Loucy (cell line): ENCODE data around the gene TLK2.
"Not testable (repeated sequence)": the region's sequence is repeated elsewhere in the genome, so short reads cannot be mapped to it uniquely, and the experiment has no call there.

Experiments used
- H2AFZ ChIP-seq: fragments of 200-600 bp; sonication (generic); 2 replicates; pipeline ENCODE4 v1.6.0; 2016; ENCODE audit warnings: antibody characterized with exemption, mild to moderate bottlenecking, low read length, moderate library complexity
- H3F3A ChIP-seq: fragments of 200-600 bp; 2 replicates; pipeline ENCODE4 v1.6.0; 2016; ENCODE audit warnings: antibody characterized with exemption, low read depth, mild to moderate bottlenecking
- H3K27me3 ChIP-seq: fragments of 200-600 bp; sonication (generic); 2 replicates; pipeline ENCODE4 v1.6.1; 2014; ENCODE audit warnings: low read length, mild to moderate bottlenecking; ENCODE audit not compliant: insufficient read depth, poor library complexity, severe bottlenecking
- H3K36me3 ChIP-seq: fragments of 200-600 bp; sonication (generic); 2 replicates; pipeline ENCODE4 v1.6.1; 2016; ENCODE audit warnings: low read length; ENCODE audit not compliant: insufficient read depth
- H3K4me1 ChIP-seq: fragments of 200-600 bp; sonication (generic); 2 replicates; pipeline ENCODE4 v1.5.1; 2014; ENCODE audit warnings: low read length, mild to moderate bottlenecking; ENCODE audit not compliant: insufficient read depth, poor library complexity, severe bottlenecking
- H3K4me2 ChIP-seq: fragments of 200-600 bp; sonication (generic); 2 replicates; pipeline ENCODE4 v1.6.0; 2014; ENCODE audit warnings: antibody characterized with exemption, low read length, low read depth, mild to moderate bottlenecking; ENCODE audit not compliant: poor library complexity, severe bottlenecking
- H3K4me3 ChIP-seq: fragments of 200-600 bp; sonication (generic); 2 replicates; pipeline ENCODE4 v1.5.1; 2014; ENCODE audit warnings: low read length, mild to moderate bottlenecking, mixed read lengths; ENCODE audit not compliant: poor library complexity, severe bottlenecking
- H3K79me2 ChIP-seq: fragments of 200-600 bp; sonication (generic); 2 replicates; pipeline ENCODE4 v1.6.1; 2014; ENCODE audit warnings: low read length; ENCODE audit not compliant: insufficient read depth
- H3K9ac ChIP-seq: fragments of 200-600 bp; sonication (generic); 2 replicates; pipeline ENCODE4 v1.6.0; 2014; ENCODE audit warnings: mild to moderate bottlenecking, low read depth, low read length, moderate library complexity; ENCODE audit not compliant: poor library complexity, severe bottlenecking
- H3K9me2 ChIP-seq: fragments of 200-600 bp; sonication (generic); replicated peaks from 2 replicates; pipeline ENCODE4 v1.6.1; 2016; ENCODE audit warnings: low read depth, low read length, mixed read lengths
- H3K9me3 ChIP-seq: fragments of 200-600 bp; sonication (generic); 2 replicates; pipeline ENCODE4 v1.6.1; 2014; ENCODE audit warnings: mild to moderate bottlenecking, antibody characterized with exemption, low read length, low read depth; ENCODE audit not compliant: insufficient read depth
- H4K20me1 ChIP-seq: fragments of 200-600 bp; sonication (generic); 2 replicates; pipeline ENCODE4 v1.6.0; 2014; ENCODE audit warnings: antibody characterized with exemption, low read length, mild to moderate bottlenecking; ENCODE audit not compliant: insufficient read depth, poor library complexity, severe bottlenecking
- CTCF ChIP-seq: fragments of 200-600 bp; sonication (generic); conservative IDR thresholded peaks from 2 replicates; pipeline ENCODE4 v1.5.1; 2014; ENCODE audit warnings: mild to moderate bottlenecking, antibody characterized with exemption, low read length
- EZH2phosphoT487 ChIP-seq: fragments of 200-600 bp; IDR thresholded peaks from 2 replicates; pipeline ENCODE4 v1.6.1; 2018; ENCODE audit warnings: antibody characterized with exemption, mild to moderate bottlenecking, moderate library complexity, borderline replicate concordance

The TLK2 gene

DNA sequence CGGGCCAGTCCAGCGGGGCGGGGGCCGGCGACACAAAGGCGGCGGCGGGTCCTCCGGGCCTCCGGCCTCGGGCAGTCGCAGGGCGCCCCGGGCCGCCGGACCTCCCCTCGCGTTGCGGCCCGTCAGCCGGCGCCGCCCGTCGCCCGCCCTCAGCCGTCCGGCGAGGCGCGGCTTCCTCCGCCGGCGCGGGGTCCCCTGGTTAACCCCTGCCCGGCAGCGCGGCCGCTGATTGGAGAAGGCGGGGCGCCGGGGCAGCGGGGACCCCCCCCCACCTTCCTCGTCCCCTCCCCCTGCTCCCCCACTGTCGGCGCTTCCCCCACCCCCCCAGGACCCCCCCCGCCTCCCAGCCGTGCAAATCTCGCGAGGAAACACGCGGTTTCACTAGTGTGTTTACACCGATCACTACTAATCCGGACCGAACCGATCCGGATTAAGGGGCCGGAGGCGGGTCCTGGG, at the start of gene TLK2:
Gene TLK2 (plus strand): TSS at position 402 of the 456 bp plus-strand sequence. CDS start 2,301 bp downstream, outside the sequence.
- Histone ChIP-seq H3K9me2 (no peaks in the 10 kb centered on the region), H3K27me3 (no peaks in the 10 kb centered on the region), H3F3A (no peaks in the 10 kb centered on the region), H3K4me1 (peaks cover 15% of the 10 kb centered on the region), H4K20me1 (peaks cover 30% of the 10 kb centered on the region), H3K79me2 (peaks cover 64% of the 10 kb centered on the region), H3K36me3 (0 out of 2 replicates have a peak, but pooled peaks cover 4% of the 10 kb centered on the region), H3K9me3 (no peaks in the 10 kb centered on the region), H3K9ac (peak within 1 kb of the TSS; percentile 93), H3K4me3 (peak within 1 kb of the TSS; percentile 96), H2AFZ (peak within 1 kb of the TSS; percentile 64; the same call in 1 of the 2 replicates), H3K4me2 (peak within 1 kb of the TSS; percentile 90)
- TF ChIP-seq CTCF, result no peak
- TF ChIP-seq EZH2phosphoT487, result no peak

DNA sequence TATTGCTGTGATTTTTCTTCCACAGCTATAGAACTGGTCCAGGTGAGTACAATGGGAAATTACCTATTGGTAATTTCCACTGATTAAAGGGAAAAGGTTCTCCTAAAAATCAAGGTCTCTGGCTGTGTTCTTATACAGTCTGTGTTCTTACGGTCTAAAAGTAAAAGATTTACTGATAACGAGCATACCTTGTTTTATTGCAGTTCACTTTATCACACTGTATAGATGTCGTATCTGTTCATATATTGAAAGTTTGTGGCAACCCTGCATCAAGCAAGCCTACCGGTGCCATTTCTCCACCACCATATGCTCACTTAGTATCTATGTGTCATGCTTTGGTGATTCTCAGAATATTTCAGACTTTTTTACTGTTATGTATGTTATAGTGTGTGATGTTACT, 43.4 kb upstream of the TLK2 start:
- H3K79me2 ChIP-seq, H3K4me2 ChIP-seq, H3K4me3 ChIP-seq, H3K36me3 ChIP-seq, H3K4me1 ChIP-seq, H3K9me3 ChIP-seq, H3K9ac ChIP-seq, H3F3A ChIP-seq, H3K27me3 ChIP-seq, H3K9me2 ChIP-seq, H4K20me1 ChIP-seq, H2AFZ ChIP-seq: not testable (repeated sequence)

- H3K4me3 ChIP-seq, H3K27me3 ChIP-seq, H3K79me2 ChIP-seq, H3K9ac ChIP-seq, H4K20me1 ChIP-seq, H3K4me2 ChIP-seq, H3K9me2 ChIP-seq, H3F3A ChIP-seq, H3K9me3 ChIP-seq, H2AFZ ChIP-seq, H3K4me1 ChIP-seq: not testable (repeated sequence)
- peaks cover 22% of the 10 kb centered on the region; the same call in 1 of the 2 replicates for H3K36me3 ChIP-seq
Observed at GRCh38 chr17:62441181-62441580, 37.4 kb upstream of the TLK2 start.

DNA sequence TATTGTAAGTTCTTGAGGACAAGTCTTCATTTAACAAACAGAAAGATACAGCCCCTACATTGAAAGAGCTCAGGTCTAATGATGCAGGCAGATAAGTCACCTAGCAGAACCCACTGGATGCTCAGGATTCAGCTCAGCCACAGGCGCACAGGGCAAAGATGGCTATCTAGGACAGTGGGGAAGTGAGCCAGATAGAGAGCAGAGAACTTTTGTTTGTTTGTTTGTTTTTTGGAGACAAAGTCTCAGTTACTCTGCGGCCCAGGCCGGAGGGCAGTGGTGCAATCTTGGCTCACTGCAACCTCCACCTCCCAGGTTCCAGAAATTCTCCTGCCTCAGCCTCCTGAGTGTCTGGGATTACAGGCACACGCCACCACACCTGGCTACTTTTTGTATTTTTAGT, 34.6 kb upstream of the TLK2 start:
- H3K9me2 ChIP-seq, result no peaks in the 10 kb centered on the region
- H3K36me3 ChIP-seq, result peaks cover 43% of the 10 kb centered on the region; the same call in 1 of the 2 replicates
- H3K9ac ChIP-seq, result no peak overlapping the region
- H3K4me3 ChIP-seq, result no peak overlapping the region
- H3K27me3 ChIP-seq, result no peaks in the 10 kb centered on the region
- H3F3A ChIP-seq, result no peaks in the 10 kb centered on the region
- H4K20me1 ChIP-seq, result no peaks in the 10 kb centered on the region
- no peak for TF ChIP-seq EZH2phosphoT487
- no peak for TF ChIP-seq CTCF
- no peaks in the 10 kb centered on the region for H3K79me2 ChIP-seq
- H3K9me3 ChIP-seq, result no peaks in the 10 kb centered on the region
- H2AFZ ChIP-seq, result no peak overlapping the region
- H3K4me1 ChIP-seq, result no peaks in the 10 kb centered on the region
- no peak overlapping the region for H3K4me2 ChIP-seq

- peaks cover 40% of the 10 kb centered on the region; the same call in 1 of the 2 replicates for H3K36me3 ChIP-seq
- not testable (repeated sequence) for H3F3A ChIP-seq, H2AFZ ChIP-seq, H3K79me2 ChIP-seq, H3K9me3 ChIP-seq, H3K9me2 ChIP-seq, H3K4me2 ChIP-seq, H3K9ac ChIP-seq, H4K20me1 ChIP-seq, H3K4me1 ChIP-seq, H3K4me3 ChIP-seq, H3K27me3 ChIP-seq
Observed at GRCh38 chr17:62445791-62446190, 32.8 kb upstream of the TLK2 start.

GRCh38 chr17:62452195-62452594, 26.4 kb upstream of the TLK2 start:
- H3K27me3 ChIP-seq, H2AFZ ChIP-seq, H3K4me2 ChIP-seq, H3K4me1 ChIP-seq, H3K9ac ChIP-seq, H4K20me1 ChIP-seq, H3F3A ChIP-seq, H3K9me2 ChIP-seq, H3K79me2 ChIP-seq, H3K4me3 ChIP-seq, H3K9me3 ChIP-seq: not testable (repeated sequence)
- H3K36me3 ChIP-seq, result peaks cover 14% of the 10 kb centered on the region; the same call in 1 of the 2 replicates
